Omental fat pad (tissue), 4 donors: ENCODE data around the gene EPM2AIP1. TPM values are rescaled to one million over a fixed set of nuclear protein-coding genes. Genes with fewer than 3 reads are reported as not detected.

Source experiments
- ATAC-seq: fragments of 150-250 bp; one replicate; pipeline ENCODE4 v1.9.1; 2016; ENCODE audit warnings: mild to moderate bottlenecking, moderate library complexity; ENCODE audit not compliant: low FRiP score
- DNase-seq: peaks from one replicate; pipeline ENCODE4 v3.0.0-alpha.2; 2019; ENCODE audit warnings: low spot score
- CTCF ChIP-seq, 3 donors: fragments of 450-650 bp; IDR thresholded peaks; one replicate each; pipeline ENCODE4 v1.5.1; 2016 to 2017; ENCODE audit warnings: antibody characterized with exemption in 3 of 3, mild to moderate bottlenecking in 3 of 3, moderate library complexity in 2 of 3
- total RNA-seq, 4 donors: library from RNA; depleted of rRNA; stranded (reverse); fragments of >200 nt; gene quantifications; one replicate each; pipeline ENCODE4 v1.1.0, GENCODE V29; 2016

EPM2AIP1 gene
- total RNA-seq, 4 donors from 2014 or later, result 9.6 to 14.3 (median 10.1) TPM

- TF ChIP-seq CTCF (IDR thresholded peaks at IDR 0.05), result no peak
- ATAC-seq, result peak; percentile 99
- peak; percentile 97 for DNase-seq
Measured at GRCh38 chr3:36993326-36994283, 674 bp upstream of the EPM2AIP1 start, which contains the start of gene MLH1. TSS of gene MLH1 (plus strand) at chr3:36993518. CDS start at chr3:36993548, 30 bp downstream.

- no peak for DNase-seq
- peak; percentile 9 for ATAC-seq
- TF ChIP-seq CTCF (IDR thresholded peaks at IDR 0.05), result no peak
Measured at GRCh38 chr3:36991923-36992805, 767 bp downstream of the EPM2AIP1 start.

- DNase-seq (no peak), ATAC-seq (no peak)
- no peak for TF ChIP-seq CTCF (IDR thresholded peaks at IDR 0.05)
Measured at GRCh38 chr3:36991147-36991546, 1.8 kb downstream of the EPM2AIP1 start.

GRCh38 chr3:36989568-36989967 is 3.4 kb downstream of the EPM2AIP1 start:
- ATAC-seq, result no peak
- no peak for DNase-seq
- no peak for TF ChIP-seq CTCF (IDR thresholded peaks at IDR 0.05)

- TF ChIP-seq CTCF (IDR thresholded peaks at IDR 0.05), result no peak
- ATAC-seq, result no peak
- no peak for DNase-seq
Measured at GRCh38 chr3:36989005-36989404, 3.9 kb downstream of the EPM2AIP1 start.

GRCh38 chr3:36988356-36988755 is 4.6 kb downstream of the EPM2AIP1 start:
- DNase-seq (no peak), ATAC-seq (no peak)
- TF ChIP-seq CTCF (IDR thresholded peaks at IDR 0.05), result no peak
